Thyroid gland (tissue), 4 donors: ENCODE results near the gene REXO1. TPM values are rescaled to one million over a fixed set of nuclear protein-coding genes. Genes with fewer than 3 reads are reported as not detected.

Experiments used
- DNase-seq, 2 donors: peaks; one replicate each; pipeline ENCODE4 v3.0.0-alpha.2; 2019
- H3K27ac ChIP-seq, 3 donors: fragments of 200-600 bp; sonication (generic); 1 replicate in 2 of 3; 2 replicates in 1 of 3; pipeline ENCODE4 v1.5.1; 2016 to 2019; ENCODE audit warnings: mild to moderate bottlenecking in 1 of 3, moderate library complexity in 1 of 3
- H3K27me3 ChIP-seq: fragments of 200-600 bp; sonication (generic); one replicate; pipeline ENCODE4 v1.5.1; 2019
- H3K36me3 ChIP-seq, 2 donors: fragments of 200-600 bp; sonication (generic); one replicate each; pipeline ENCODE4 v1.5.1; 2016 to 2019
- H3K4me1 ChIP-seq, 2 donors: fragments of 200-600 bp; sonication (generic); one replicate each; pipeline ENCODE4 v1.5.1; 2017 to 2019
- H3K4me3 ChIP-seq, 3 donors: fragments of 200-600 bp; sonication (generic); replicated peaks in 1 of 3; 1 replicate in 2 of 3; 2 replicates in 1 of 3; pipeline ENCODE4 v1.5.1; 2016; ENCODE audit warnings: mild to moderate bottlenecking in 1 of 3
- H3K9me3 ChIP-seq: fragments of 200-600 bp; sonication (generic); one replicate; pipeline ENCODE4 v1.5.1; 2017
- CTCF ChIP-seq, 6 experiments: fragments of 200-600 bp in 3 of 6; fragments of 450-650 bp in 3 of 6; sonication (generic) in 3 of 6; IDR thresholded peaks; one replicate each; pipeline ENCODE4 v1.5.1; 2016 to 2019; ENCODE audit warnings: antibody characterized with exemption in 6 of 6, mild to moderate bottlenecking in 2 of 6, inconsistent platforms in 1 of 6, moderate library complexity in 1 of 6
- POLR2A ChIP-seq, 2 donors: fragments of 450-650 bp; IDR thresholded peaks; one replicate each; pipeline ENCODE4 v1.6.1; 2017; ENCODE audit warnings: antibody characterized with exemption in 2 of 2, mild to moderate bottlenecking in 2 of 2, moderate library complexity in 1 of 2
- WGBS, 2 donors: methylation state at CpG; one replicate each; pipeline ENCODE4 v1.1.5; 2017; 5-methylcytosine and 5-hydroxymethylcytosine counted together
- intact Hi-C: fragments of 100-400 bp; cut with DNase I; formaldehyde crosslinking; loops from one replicate; pipeline ENCODE4 v1.15.1; 2023
- total RNA-seq, 4 donors: library from RNA; depleted of rRNA; stranded (reverse); fragments of >200 nt; gene quantifications; one replicate each; pipeline ENCODE4 v1.2.3, GENCODE V29; 2016

The REXO1 gene
- total RNA-seq, 4 donors from 2014 or later, result 14.0 to 21.8 (median 17.2) TPM

- WGBS, 2 donors, result 49 to 69% methylated on average over 12 to 20 of the region's 27 CpGs
- H3K27ac ChIP-seq, result no peak overlapping the region
- TF ChIP-seq CTCF (IDR thresholded peaks at IDR 0.05), result peak; percentile 30 to 92 (median 70)
- no peak for TF ChIP-seq POLR2A (IDR thresholded peaks at IDR 0.05)
- intact Hi-C loops, result no loop called here
- no peaks in the 10 kb centered on the region for H3K27me3 ChIP-seq
- H3K9me3 ChIP-seq, result no peaks in the 10 kb centered on the region
- H3K4me3 ChIP-seq, result no peak overlapping the region
- DNase-seq, result peak; percentile 65 to 69
- peaks cover 12 to 37% of the 10 kb centered on the region in 2 donors for H3K4me1 ChIP-seq
- H3K36me3 ChIP-seq, result no peaks in the 10 kb centered on the region
Observed at GRCh38 chr19:1853295-1854038, 5.2 kb upstream of the REXO1 start.

GRCh38 chr19:1852581-1853128, 4.4 kb upstream of the REXO1 start:
- intact Hi-C loops, result no loop called here

GRCh38 chr19:1851654-1852580, 3.6 kb upstream of the REXO1 start:
- Histone ChIP-seq H3K27ac (no peak overlapping the region), H3K9me3 (no peaks in the 10 kb centered on the region)
- 38 to 42% methylated on average over 15 to 57 of the region's 66 CpGs for WGBS, 2 donors

More at GRCh38 chr19:1852581-1853128, 4.4 kb upstream of the REXO1 start:
- 91 to 95% methylated on average over 4 to 9 of the region's 9 CpGs for WGBS, 2 donors
- no peak for DNase-seq
- Histone ChIP-seq H3K9me3 (no peaks in the 10 kb centered on the region), H3K27me3 (no peaks in the 10 kb centered on the region), H3K4me1 (peaks cover 12 to 31% of the 10 kb centered on the region in 2 donors), H3K27ac (no peak overlapping the region), H3K4me3 (no peak overlapping the region), H3K36me3 (no peaks in the 10 kb centered on the region)
- TF ChIP-seq CTCF (IDR thresholded peaks at IDR 0.05) (no peak), POLR2A (IDR thresholded peaks at IDR 0.05) (no peak)

GRCh38 chr19:1850809-1851653, 2.7 kb upstream of the REXO1 start:
- intact Hi-C loops, result no loop called here
- H3K4me1 ChIP-seq, result peaks cover 21 to 31% of the 10 kb centered on the region in 2 donors
- no peak overlapping the region for H3K27ac ChIP-seq
- WGBS, 2 donors, result 68 to 72% methylated on average over 31 of the region's 31 CpGs
- H3K9me3 ChIP-seq, result no peaks in the 10 kb centered on the region
- no peak for DNase-seq
- H3K36me3 ChIP-seq, result no peaks in the 10 kb centered on the region
- no peak for TF ChIP-seq POLR2A (IDR thresholded peaks at IDR 0.05)
- TF ChIP-seq CTCF (IDR thresholded peaks at IDR 0.05), result no peak
- no peak overlapping the region for H3K4me3 ChIP-seq
- H3K27me3 ChIP-seq, result no peaks in the 10 kb centered on the region

More at GRCh38 chr19:1851654-1852580, 3.6 kb upstream of the REXO1 start:
- intact Hi-C loops, result no loop called here
- no peaks in the 10 kb centered on the region for H3K27me3 ChIP-seq
- no peaks in the 10 kb centered on the region for H3K36me3 ChIP-seq
- peaks cover 13 to 31% of the 10 kb centered on the region in 2 donors for H3K4me1 ChIP-seq
- no peak for DNase-seq
- H3K4me3 ChIP-seq, result no peak overlapping the region
- no peak for TF ChIP-seq CTCF (IDR thresholded peaks at IDR 0.05)
- no peak for TF ChIP-seq POLR2A (IDR thresholded peaks at IDR 0.05)
